Measurements from ENCODE around the gene ADARB2.

ADARB2 gene

GRCh38 chr10:1173091-1173490 is 564.2 kb downstream of the ADARB2 start:
- Histone ChIP-seq H3K9me3 (ENCODE audit: control insufficient read depth, insufficient read depth, low read depth, low read length) (no peaks in the 10 kb centered on the region), H3K27ac (ENCODE audit: extremely low read depth, low read depth, low read length) (no peak overlapping the region), H3K4me3 (ENCODE audit: low read depth, low read length) (no peak overlapping the region), H3K4me1 (ENCODE audit: control insufficient read depth, insufficient read depth, low read length) (no peaks in the 10 kb centered on the region), H3K36me3 (ENCODE audit: control insufficient read depth in 2 of 2, insufficient read depth in 1 of 2, low read length in 2 of 2) (no peaks in the 10 kb centered on the region)
- POLR2A ChIA-PET, result no interaction called here
- CTCF ChIA-PET, result no interaction called here
- no peak for TF ChIP-seq ZNF747 (tag by site-specific recombination; IDR thresholded peaks at IDR 0.05)
- TF ChIP-seq ZNF639 (tag by site-specific recombination; IDR thresholded peaks at IDR 0.05), result no peak
- TF ChIP-seq GFI1B (tag by site-specific recombination; IDR thresholded peaks at IDR 0.05), result no peak
- no peak for TF ChIP-seq ZNF555 (tag by site-specific recombination; conservative IDR thresholded peaks at IDR 0.05)
- TF ChIP-seq ZBTB8A (tag by site-specific recombination; IDR thresholded peaks at IDR 0.05), result no peak
- TF ChIP-seq ZEB2 (tag by site-specific recombination; IDR thresholded peaks at IDR 0.05), result no peak
- TF ChIP-seq ZNF24 (tag by site-specific recombination; IDR thresholded peaks at IDR 0.05), result no peak
- TF ChIP-seq ZBTB49 (tag by site-specific recombination; IDR thresholded peaks at IDR 0.05; ENCODE audit: low read depth), result no peak
- TF ChIP-seq WT1 (tag by site-specific recombination; IDR thresholded peaks at IDR 0.05), result no peak
- TF ChIP-seq ZNF544 (tag by site-specific recombination; IDR thresholded peaks at IDR 0.05), result no peak
- no peak for TF ChIP-seq ZNF521 (tag by site-specific recombination; IDR thresholded peaks at IDR 0.05)
- TF ChIP-seq, protein P1, sequence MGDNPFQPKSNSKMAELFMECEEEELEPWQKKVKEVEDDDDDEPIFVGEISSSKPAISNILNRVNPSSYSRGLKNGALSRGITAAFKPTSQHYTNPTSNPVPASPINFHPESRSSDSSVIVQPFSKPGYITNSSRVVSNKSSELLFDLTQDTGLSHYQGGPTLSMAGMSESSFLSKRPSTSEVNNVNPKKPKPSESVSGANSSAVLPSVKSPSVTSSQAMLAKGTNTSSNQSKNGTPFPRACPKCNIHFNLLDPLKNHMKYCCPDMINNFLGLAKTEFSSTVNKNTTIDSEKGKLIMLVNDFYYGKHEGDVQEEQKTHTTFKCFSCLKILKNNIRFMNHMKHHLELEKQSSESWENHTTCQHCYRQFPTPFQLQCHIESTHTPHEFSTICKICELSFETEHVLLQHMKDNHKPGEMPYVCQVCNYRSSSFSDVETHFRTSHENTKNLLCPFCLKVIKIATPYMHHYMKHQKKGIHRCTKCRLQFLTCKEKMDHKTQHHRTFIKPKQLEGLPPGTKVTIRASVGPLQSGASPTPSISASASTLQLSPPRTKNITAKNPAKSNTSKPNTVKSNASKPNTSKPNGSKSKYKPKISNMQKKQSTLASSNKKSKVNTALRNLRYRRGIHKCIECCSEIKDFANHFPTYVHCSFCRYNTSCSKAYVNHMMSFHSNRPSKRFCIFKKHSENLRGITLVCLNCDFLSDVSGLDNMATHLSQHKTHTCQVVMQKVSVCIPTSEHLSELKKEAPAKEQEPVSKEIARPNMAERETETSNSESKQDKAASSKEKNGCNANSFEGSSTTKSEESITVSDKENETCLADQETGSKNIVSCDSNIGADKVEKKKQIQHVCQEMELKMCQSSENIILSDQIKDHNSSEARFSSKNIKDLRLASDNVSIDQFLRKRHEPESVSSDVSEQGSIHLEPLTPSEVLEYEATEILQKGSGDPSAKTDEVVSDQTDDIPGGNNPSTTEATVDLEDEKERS (tag by site-specific recombination; IDR thresholded peaks at IDR 0.05), result no peak

GRCh38 chr10:1172256-1172984 is 564.9 kb downstream of the ADARB2 start:
- CTCF ChIA-PET, result interaction anchor here (1.1 kb wide), 1 partner anchor 11 kb away, joined by 3 read pairs; no protein-coding TSS in a partner anchor
- no peak overlapping the region for H3K27ac ChIP-seq (ENCODE audit: extremely low read depth, low read depth, low read length)
- no peaks in the 10 kb centered on the region for H3K36me3 ChIP-seq (ENCODE audit: control insufficient read depth in 2 of 2, insufficient read depth in 1 of 2, low read length in 2 of 2)
- H3K9me3 ChIP-seq (ENCODE audit: control insufficient read depth, insufficient read depth, low read depth, low read length), result no peaks in the 10 kb centered on the region
- no peaks in the 10 kb centered on the region for H3K4me1 ChIP-seq (ENCODE audit: control insufficient read depth, insufficient read depth, low read length)
- POLR2A ChIA-PET, result no interaction called here
- no peak overlapping the region for H3K4me3 ChIP-seq (ENCODE audit: low read depth, low read length)
- TF ChIP-seq ZNF664 (tag by site-specific recombination; IDR thresholded peaks at IDR 0.05) (0 out of 2 replicates have a peak, but pooled peaks have one; percentile 11), SCRT1 (tag by site-specific recombination; IDR thresholded peaks at IDR 0.05; ENCODE audit: borderline replicate concordance) (no peak)

GRCh38 chr10:1171586-1171985 is 565.7 kb downstream of the ADARB2 start:
- ChIA-PET POLR2A (no interaction called here), CTCF (interaction anchor here (1.1 kb wide), 1 partner anchor 11 kb away, joined by 3 read pairs; no protein-coding TSS in a partner anchor)
- Histone ChIP-seq H3K4me3 (ENCODE audit: low read depth, low read length) (no peak overlapping the region), H3K36me3 (ENCODE audit: control insufficient read depth in 2 of 2, insufficient read depth in 1 of 2, low read length in 2 of 2) (no peaks in the 10 kb centered on the region), H3K4me1 (ENCODE audit: control insufficient read depth, insufficient read depth, low read length) (no peaks in the 10 kb centered on the region), H3K9me3 (ENCODE audit: control insufficient read depth, insufficient read depth, low read depth, low read length) (no peaks in the 10 kb centered on the region), H3K27ac (ENCODE audit: extremely low read depth, low read depth, low read length) (no peak overlapping the region)
- no peak for TF ChIP-seq ZNF266 (tag by site-specific recombination; IDR thresholded peaks at IDR 0.05; ENCODE audit: low read depth)
- no peak for TF ChIP-seq ZNF426 (tag by site-specific recombination; IDR thresholded peaks at IDR 0.05)
- TF ChIP-seq ZNF660 (tag by site-specific recombination; IDR thresholded peaks at IDR 0.05), result no peak
- TF ChIP-seq BCL11B (tag by site-specific recombination; IDR thresholded peaks at IDR 0.05; ENCODE audit: low read depth), result no peak
- no peak for TF ChIP-seq ZNF174 (tag by site-specific recombination; IDR thresholded peaks at IDR 0.05)
- TF ChIP-seq OSR2 (tag by site-specific recombination; IDR thresholded peaks at IDR 0.05), result no peak
- no peak for TF ChIP-seq ZFP37 (tag by site-specific recombination; IDR thresholded peaks at IDR 0.05)
- TF ChIP-seq ZNF585B (tag by site-specific recombination; IDR thresholded peaks at IDR 0.05), result no peak
- no peak for TF ChIP-seq ZNF10 (tag by site-specific recombination; IDR thresholded peaks at IDR 0.05)
- no peak for TF ChIP-seq ZNF791 (tag by site-specific recombination; IDR thresholded peaks at IDR 0.05)
- TF ChIP-seq ZBTB17 (tag by site-specific recombination; IDR thresholded peaks at IDR 0.05), result no peak
